Activated CD4-positive, alpha-beta T cell treated with anti-CD3 and anti-CD28 coated beads for 48 hours (primary cell): Measurements from ENCODE around the gene ABI2.

ENCODE experiments used
- DNase-seq: peaks from one replicate; pipeline ENCODE4 v3.0.0-alpha.2; 2020

The ABI2 gene

GRCh38 chr2:203431391-203432185, 103.4 kb downstream of the ABI2 start:
- no peak for DNase-seq

- no peak for DNase-seq
Measured at GRCh38 chr2:203432811-203433210, 104.6 kb downstream of the ABI2 start.

GRCh38 chr2:203436496-203436895, 108.3 kb downstream of the ABI2 start:
- DNase-seq: no peak

GRCh38 chr2:203437511-203437910, 109.3 kb downstream of the ABI2 start:
- DNase-seq: no peak

- no peak for DNase-seq
Measured at GRCh38 chr2:203438528-203438927, 110.3 kb downstream of the ABI2 start.

- no peak for DNase-seq
Measured at GRCh38 chr2:203440671-203441070, 112.5 kb downstream of the ABI2 start.

GRCh38 chr2:203441463-203441862, 113.3 kb downstream of the ABI2 start:
- no peak for DNase-seq

GRCh38 chr2:203442463-203442862, 114.3 kb downstream of the ABI2 start:
- DNase-seq: no peak

GRCh38 chr2:203444738-203445137, 116.5 kb downstream of the ABI2 start:
- DNase-seq: no peak

- no peak for DNase-seq
Measured at GRCh38 chr2:203446071-203446481, 117.9 kb downstream of the ABI2 start.

GRCh38 chr2:203446780-203447179, 118.6 kb downstream of the ABI2 start:
- no peak for DNase-seq

GRCh38 chr2:203450561-203450960, 122.4 kb downstream of the ABI2 start:
- no peak for DNase-seq

GRCh38 chr2:203451011-203451410, 122.8 kb downstream of the ABI2 start:
- no peak for DNase-seq

GRCh38 chr2:203451689-203452088, 123.5 kb downstream of the ABI2 start:
- no peak for DNase-seq

GRCh38 chr2:203453858-203454451, 125.8 kb downstream of the ABI2 start:
- DNase-seq: peak; percentile 24

GRCh38 chr2:203455209-203455608, 127.0 kb downstream of the ABI2 start:
- DNase-seq: no peak

GRCh38 chr2:203461746-203462145, 133.6 kb downstream of the ABI2 start:
- no peak for DNase-seq

GRCh38 chr2:203462308-203462707, 134.1 kb downstream of the ABI2 start:
- DNase-seq: no peak

GRCh38 chr2:203463266-203463678, 135.1 kb downstream of the ABI2 start:
- DNase-seq: no peak

GRCh38 chr2:203469546-203469945, 141.4 kb downstream of the ABI2 start:
- no peak for DNase-seq

- no peak for DNase-seq
Measured at GRCh38 chr2:203470371-203470770, 142.2 kb downstream of the ABI2 start.

- no peak for DNase-seq
Measured at GRCh38 chr2:203471323-203471722, 143.1 kb downstream of the ABI2 start.

GRCh38 chr2:203476881-203477280, 148.7 kb downstream of the ABI2 start:
- DNase-seq: no peak

GRCh38 chr2:203480623-203481022, 152.4 kb downstream of the ABI2 start:
- no peak for DNase-seq
